ENCODE results near the gene GPR27. TPM values are rescaled to one million over a fixed set of nuclear protein-coding genes. Genes with fewer than 3 reads are reported as not detected.

Gene GPR27
- total RNA-seq, 2 donors from 2014 or later: 0.61 to 2.2 TPM

DNA sequence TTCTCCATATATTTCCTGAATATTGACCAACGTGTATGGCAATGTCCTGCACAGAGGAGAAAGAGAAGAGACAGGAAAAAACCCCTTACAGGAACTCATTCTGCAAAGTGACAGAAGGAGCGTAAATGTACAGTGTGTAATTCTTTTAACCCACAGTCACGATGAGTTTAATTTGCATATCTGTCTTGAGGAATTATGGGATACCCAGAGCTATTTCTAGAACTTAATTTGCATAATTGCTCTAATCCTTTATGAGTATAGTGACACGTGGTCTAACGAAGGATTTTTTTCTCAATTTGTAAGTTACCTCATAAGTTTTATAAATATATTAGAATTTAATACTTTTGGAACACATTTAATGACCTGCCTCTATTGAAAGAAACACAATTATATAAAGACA lies 9.8 kb downstream of the GPR27 start:
- intact Hi-C loops (cut with DNase I): no loop called here
- Histone ChIP-seq H3K4me3 (no peak overlapping the region), H3K9ac (ENCODE audit: low read depth in 2 of 2, low read length in 2 of 2) (no peak overlapping the region), H3K27me3 (no peaks in the 10 kb centered on the region), H3K9me3 (no peaks in the 10 kb centered on the region), H3K27ac (no peak overlapping the region), H3K4me1 (no peaks in the 10 kb centered on the region), H3K36me3 (no peaks in the 10 kb centered on the region)
- TF ChIP-seq, protein P1, sequence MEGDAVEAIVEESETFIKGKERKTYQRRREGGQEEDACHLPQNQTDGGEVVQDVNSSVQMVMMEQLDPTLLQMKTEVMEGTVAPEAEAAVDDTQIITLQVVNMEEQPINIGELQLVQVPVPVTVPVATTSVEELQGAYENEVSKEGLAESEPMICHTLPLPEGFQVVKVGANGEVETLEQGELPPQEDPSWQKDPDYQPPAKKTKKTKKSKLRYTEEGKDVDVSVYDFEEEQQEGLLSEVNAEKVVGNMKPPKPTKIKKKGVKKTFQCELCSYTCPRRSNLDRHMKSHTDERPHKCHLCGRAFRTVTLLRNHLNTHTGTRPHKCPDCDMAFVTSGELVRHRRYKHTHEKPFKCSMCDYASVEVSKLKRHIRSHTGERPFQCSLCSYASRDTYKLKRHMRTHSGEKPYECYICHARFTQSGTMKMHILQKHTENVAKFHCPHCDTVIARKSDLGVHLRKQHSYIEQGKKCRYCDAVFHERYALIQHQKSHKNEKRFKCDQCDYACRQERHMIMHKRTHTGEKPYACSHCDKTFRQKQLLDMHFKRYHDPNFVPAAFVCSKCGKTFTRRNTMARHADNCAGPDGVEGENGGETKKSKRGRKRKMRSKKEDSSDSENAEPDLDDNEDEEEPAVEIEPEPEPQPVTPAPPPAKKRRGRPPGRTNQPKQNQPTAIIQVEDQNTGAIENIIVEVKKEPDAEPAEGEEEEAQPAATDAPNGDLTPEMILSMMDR (IDR thresholded peaks at IDR 0.05): no peak
- DNase-seq: no peak

DNA sequence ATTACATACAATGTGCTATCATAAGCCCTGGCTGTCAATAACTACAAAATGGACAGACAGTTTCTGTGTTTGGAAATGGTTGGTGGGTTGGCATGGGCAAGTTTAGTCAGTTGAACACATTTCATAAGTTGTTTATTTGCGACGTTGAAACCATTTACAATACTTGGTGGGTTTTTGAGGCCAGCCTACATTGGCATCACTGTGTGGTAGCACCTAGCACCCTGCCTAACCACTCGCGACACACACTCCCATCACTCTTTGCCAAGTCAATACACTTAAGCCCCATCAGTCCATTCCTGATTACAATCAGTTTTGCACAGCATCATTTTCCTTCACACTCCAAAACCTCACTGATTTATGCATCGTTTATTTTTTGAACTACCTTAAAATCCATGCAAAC lies 17.5 kb downstream of the GPR27 start:
- no peaks in the 10 kb centered on the region for H3K36me3 ChIP-seq
- H3K9ac ChIP-seq (ENCODE audit: low read depth in 2 of 2, low read length in 2 of 2): no peak overlapping the region
- H3K9me3 ChIP-seq: no peaks in the 10 kb centered on the region
- H3K4me1 ChIP-seq: no peaks in the 10 kb centered on the region
- H3K27ac ChIP-seq: no peak overlapping the region
- no peaks in the 10 kb centered on the region for H3K27me3 ChIP-seq
- TF ChIP-seq, protein P1 (IDR thresholded peaks at IDR 0.05): no peak
- intact Hi-C loops (cut with DNase I): no loop called here
- no peak overlapping the region for H3K4me3 ChIP-seq
- DNase-seq: no peak

DNA sequence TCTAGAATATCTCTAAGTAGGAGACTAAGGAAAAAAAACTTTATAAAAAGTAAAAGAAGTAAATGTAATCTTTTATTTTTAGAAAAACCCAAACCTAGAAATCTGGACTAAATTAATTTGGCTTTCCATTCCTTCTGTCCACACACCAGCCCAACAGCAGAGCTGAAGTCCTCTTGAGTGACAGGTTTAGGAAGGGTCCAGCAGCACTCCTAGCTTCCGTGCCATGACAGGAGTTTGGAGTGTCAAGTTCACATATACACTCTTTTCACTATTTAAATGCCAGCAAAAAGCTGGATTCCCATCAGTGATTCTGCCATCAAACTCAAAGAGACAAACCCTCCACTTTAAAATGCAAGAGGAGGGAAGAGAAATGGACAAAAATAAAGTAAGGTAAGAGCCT lies 18.2 kb downstream of the GPR27 start:
- Histone ChIP-seq H3K4me1 (no peaks in the 10 kb centered on the region), H3K36me3 (no peaks in the 10 kb centered on the region), H3K27ac (no peak overlapping the region), H3K27me3 (no peaks in the 10 kb centered on the region), H3K9ac (ENCODE audit: low read depth in 2 of 2, low read length in 2 of 2) (no peak overlapping the region), H3K4me3 (no peak overlapping the region), H3K9me3 (no peaks in the 10 kb centered on the region)
- intact Hi-C loops (cut with DNase I): no loop called here
- TF ChIP-seq, protein P1 (IDR thresholded peaks at IDR 0.05): no peak
- DNase-seq: no peak

DNA sequence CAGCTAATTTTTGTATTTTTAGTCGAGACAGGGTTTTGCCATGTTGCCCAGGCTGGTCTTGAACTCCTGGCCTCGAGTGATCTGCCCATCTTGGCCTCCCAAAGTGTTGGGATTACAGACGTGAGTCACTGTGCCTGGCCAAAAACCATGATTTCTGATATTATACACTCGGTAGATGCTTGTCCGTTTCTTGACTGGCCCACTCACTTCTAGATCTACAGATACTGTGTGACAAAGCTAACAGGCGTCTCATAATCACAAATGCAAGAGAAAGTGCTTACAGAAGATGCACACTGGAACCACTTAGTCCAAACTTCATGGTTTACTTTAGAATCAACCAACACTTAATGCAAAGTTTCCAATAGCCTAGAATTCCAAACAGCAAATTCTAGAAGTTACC lies 22.9 kb downstream of the GPR27 start:
- Histone ChIP-seq H3K27me3 (peaks cover 3% of the 10 kb centered on the region), H3K4me1 (no peaks in the 10 kb centered on the region), H3K4me3 (no peak overlapping the region), H3K9me3 (no peaks in the 10 kb centered on the region), H3K9ac (ENCODE audit: low read depth in 2 of 2, low read length in 2 of 2) (no peak overlapping the region), H3K27ac (no peak overlapping the region), H3K36me3 (no peaks in the 10 kb centered on the region)
- TF ChIP-seq, protein P1 (IDR thresholded peaks at IDR 0.05): no peak
- intact Hi-C loops (cut with DNase I): no loop called here
- DNase-seq: no peak

DNA sequence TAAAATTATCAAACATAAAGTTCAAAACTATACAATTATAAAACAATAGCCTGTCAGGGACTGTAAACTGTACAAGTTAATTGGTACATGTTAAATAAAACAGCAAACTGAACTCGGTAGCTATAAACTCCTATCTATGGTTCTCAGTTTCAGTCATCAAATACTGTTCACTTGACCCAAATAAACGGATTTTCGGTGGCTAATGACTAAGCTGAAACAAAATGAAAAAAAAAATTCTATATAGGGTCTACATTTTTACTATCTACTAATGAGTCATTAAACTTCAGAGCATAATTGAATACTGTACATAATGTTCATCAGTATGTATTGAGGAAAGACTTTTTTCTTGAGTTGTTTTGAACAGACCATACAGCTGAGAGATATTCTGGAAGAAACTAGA lies 24.7 kb downstream of the GPR27 start:
- H3K9ac ChIP-seq (ENCODE audit: low read depth in 2 of 2, low read length in 2 of 2): no peak overlapping the region
- H3K4me1 ChIP-seq: no peaks in the 10 kb centered on the region
- no peak for DNase-seq
- H3K36me3 ChIP-seq: no peaks in the 10 kb centered on the region
- peaks cover 10% of the 10 kb centered on the region for H3K27me3 ChIP-seq
- TF ChIP-seq, protein P1 (IDR thresholded peaks at IDR 0.05): no peak
- H3K4me3 ChIP-seq: no peak overlapping the region
- H3K9me3 ChIP-seq: no peaks in the 10 kb centered on the region
- intact Hi-C loops (cut with DNase I): no loop called here
- H3K27ac ChIP-seq: no peak overlapping the region

All from colonic mucosa (tissue), 4 donors.